ENCODE results near the gene ITIH4.

ITIH4 gene

DNA sequence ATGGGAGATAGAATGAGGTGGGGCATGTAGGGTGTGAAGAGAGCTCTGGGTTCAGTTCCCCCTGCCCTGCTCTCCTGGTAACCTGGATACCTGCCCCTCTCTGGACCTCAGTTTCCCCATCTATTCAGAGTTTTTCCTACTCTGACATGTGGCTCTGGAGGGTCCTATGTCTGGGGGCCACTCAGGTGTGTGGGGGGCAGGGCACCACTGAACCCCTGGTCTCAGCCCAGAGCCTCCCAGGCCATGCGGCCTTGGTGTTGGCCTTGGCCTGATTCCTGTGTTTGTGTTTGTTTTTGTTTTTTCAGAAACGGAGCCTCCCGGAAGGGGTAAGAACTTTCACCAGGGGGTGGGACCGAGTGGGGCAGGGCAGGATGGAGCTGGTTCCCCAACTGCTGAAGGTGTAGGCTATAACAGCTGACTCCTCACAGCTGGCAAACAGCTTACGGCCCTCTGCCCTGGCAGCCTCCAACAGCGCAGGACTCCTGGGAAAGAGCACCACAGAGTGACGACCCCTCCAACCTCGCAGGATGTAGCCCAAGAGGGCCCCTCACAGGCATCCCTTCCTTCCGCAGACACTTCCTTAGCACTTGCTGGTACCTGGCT lies 35.1 kb downstream of the ITIH4 start:
- no peak for DNase-seq

GRCh38 chr3:52794612-52795099 lies 35.8 kb downstream of the ITIH4 start, which contains the start of gene ITIH3:
ITIH3 (plus strand) TSS chr3:52794796; CDS start chr3:52794804, 8 bp downstream.
- DNase-seq = no peak

- DNase-seq = no peak
Measured at GRCh38 chr3:52793702-52794611, 36.5 kb downstream of the ITIH4 start.

GRCh38 chr3:52792961-52793695 lies 37.3 kb downstream of the ITIH4 start:
- DNase-seq = peak in 1 of 2 donors; percentile 26

DNA sequence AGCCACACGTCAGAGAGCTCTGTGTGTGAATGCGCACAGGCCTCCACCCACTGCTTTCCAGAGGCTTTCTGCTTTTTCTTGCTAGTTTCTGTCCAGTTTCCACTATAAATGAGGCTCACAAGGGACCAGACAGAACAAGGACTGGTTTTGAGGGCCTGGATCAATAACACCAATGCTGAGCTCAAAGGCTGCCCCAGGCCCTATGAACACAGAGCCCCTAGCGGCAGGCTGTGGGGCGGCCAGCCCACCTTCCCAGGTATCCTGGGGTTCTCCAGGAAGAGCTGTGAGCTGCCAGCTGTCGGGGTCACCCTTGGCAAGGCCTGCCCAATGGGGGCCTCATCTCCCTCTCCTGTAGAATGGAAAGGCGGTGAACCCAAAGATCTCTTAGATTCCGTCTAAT lies 38.1 kb downstream of the ITIH4 start:
- DNase-seq = no peak

GRCh38 chr3:52791928-52792327 lies 38.5 kb downstream of the ITIH4 start:
- no peak for DNase-seq

GRCh38 chr3:52791366-52791765 lies 39.1 kb downstream of the ITIH4 start:
- DNase-seq = no peak

- no peak for DNase-seq
Measured at GRCh38 chr3:52790741-52791140, 39.7 kb downstream of the ITIH4 start.

DNA sequence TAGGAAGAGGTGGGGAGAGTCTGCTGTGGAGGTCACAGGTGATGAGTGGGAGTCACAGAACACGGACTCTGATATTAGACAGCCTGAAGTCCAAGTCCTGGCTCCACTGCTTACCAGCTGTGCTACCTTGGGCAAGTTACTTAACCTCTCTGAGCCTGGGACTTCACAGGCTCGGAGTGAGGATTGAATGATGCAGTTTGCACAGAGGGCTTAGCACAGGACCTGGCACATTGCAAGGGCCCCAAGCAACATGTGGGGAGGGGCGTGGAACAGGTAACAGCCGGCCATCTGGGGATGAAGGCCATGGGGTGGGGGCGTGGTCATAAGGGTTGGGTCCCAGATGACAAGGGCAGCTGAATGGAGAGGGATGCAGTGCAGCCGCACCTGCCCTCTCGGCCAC lies 40.1 kb downstream of the ITIH4 start:
- DNase-seq = no peak

GRCh38 chr3:52789746-52790040 lies 40.8 kb downstream of the ITIH4 start:
- DNase-seq = no peak

GRCh38 chr3:52788890-52789745 lies 41.4 kb downstream of the ITIH4 start:
- DNase-seq = no peak

DNA sequence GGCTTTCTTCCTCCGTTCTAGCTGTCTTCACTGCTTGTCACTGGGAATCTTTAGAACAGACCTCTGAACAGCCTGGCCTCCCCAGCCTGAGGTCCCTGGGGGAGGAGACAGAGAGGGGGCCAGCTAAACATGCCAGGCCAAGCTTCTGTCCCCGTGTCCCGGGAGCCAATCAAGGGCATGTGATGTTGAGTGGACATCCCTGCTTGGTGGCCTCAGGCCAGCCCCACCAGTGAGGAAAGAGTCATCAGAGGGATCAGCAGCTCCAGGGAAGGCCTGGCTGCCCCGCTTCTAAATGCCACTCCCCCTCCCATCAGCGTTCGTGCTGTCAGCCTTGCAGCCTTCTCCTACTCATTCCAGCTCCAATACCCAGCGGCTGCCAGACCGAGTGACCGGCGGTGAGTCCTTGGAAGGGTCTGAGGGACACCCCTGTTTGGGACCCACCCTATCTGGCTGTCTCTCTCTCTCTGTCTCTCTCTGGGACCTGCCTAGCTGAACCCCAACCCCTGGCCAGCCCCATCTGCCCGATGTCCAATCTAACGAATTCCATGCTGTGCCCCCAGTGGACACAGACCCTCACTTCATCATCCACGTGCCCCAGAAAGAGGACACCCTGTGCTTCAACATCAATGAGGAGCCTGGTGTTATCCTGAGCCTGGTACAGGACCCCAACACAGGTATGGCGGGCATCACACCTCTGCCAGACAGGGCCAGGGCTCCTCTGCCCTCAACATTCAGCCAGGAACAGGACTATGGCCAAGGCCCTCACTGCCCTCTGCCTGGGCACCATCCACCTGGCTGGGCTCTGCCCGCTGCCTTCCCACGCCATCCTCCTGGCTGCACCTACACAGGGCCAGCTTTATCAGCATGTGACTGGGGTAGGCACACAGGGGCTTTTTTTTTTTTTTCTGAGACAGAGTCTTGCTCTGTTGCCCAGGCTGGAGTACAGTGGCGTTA lies 42.5 kb downstream of the ITIH4 start:
- no peak for DNase-seq

DNA sequence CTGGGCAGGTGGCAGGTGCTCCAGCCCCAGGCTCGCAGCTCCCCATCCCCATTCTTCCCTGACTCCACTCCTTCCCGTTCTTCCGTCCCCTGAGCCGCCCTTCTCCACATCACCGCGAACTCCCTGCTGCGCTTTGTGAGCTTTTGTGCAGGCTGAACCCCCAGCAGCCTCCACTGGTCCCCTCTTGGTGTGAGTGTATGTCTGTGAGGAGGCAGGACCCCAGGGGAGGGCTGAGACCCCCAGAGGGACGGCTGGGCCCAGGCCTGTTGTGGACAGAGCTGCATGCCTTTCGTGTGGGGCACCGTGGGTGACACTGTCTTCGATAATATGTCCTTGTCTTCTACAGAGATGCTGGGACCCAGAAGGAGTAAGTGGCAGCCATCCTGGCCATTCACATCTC lies 43.2 kb downstream of the ITIH4 start:
- DNase-seq = no peak

DNA sequence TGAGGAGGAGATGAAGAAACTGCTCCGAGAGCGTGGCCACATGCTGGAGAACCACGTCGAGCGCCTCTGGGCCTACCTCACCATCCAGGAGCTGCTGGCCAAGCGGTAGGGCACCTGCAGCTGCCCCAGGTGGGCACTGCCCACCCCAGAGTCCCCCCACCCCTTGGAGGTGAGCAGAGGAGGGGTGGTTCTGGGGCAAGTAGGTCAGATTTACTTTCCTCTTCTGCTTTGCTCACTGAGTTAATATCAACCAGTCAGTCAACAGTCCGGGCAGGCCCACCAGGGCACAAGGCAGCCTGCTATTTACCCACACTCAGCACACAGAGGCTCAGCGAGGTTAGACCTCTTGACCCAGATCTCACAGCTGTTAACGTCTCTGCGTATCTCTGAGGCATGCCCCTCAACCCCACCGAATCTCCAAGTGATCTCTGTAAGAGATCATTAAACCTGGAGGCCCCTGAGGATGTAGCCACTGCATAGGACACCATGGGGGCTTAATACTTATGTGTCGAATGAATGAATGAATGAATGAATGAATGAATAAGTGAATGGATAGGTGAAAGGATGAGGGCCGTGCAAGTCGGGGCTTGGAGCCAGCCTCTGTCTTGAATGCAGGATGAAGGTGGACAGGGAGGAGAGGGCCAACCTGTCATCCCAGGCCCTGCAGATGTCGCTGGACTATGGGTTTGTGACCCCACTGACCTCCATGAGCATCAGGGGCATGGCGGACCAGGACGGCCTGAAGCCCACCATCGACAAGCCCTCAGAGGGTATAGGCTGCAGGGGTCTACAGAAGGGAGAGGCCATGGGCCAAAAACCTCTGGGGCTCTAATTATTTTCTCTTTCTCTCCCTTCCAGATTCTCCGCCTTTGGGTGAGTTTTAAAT lies 43.9 kb downstream of the ITIH4 start:
- DNase-seq = no peak

DNA sequence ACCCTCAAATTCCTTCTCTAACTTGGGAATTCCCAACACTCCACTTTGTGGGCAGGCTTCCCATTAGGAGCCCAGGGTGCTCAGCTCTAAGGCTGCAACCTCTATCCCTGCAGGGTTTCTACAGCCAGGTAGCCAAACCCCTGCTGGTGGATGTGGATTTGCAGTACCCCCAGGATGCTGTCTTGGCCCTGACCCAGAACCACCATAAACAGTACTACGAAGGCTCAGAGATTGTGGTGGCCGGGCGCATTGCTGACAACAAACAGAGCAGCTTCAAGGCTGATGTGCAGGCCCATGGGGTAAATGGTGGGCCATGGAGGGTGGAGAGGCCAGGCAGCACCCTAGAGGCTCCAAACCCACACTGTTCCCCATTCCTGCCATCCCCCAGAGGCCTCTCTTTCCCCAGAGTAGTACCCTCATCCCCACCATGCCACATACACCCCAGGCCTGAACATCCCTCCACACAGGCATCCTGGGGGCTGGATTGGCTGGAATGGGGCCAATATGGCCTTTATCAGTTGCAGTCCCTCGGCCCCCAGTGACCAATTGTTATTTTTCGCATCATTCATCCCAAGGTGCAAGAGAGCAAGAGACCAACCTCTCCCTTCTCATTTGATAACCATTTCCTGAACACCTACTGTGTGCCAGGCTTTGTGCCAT lies 45.4 kb downstream of the ITIH4 start:
- no peak for DNase-seq

GRCh38 chr3:52784021-52784621 lies 46.4 kb downstream of the ITIH4 start:
- no peak for DNase-seq

GRCh38 chr3:52783211-52783555 lies 47.3 kb downstream of the ITIH4 start:
- DNase-seq = no peak

- DNase-seq = no peak
Measured at GRCh38 chr3:52782412-52783210, 47.9 kb downstream of the ITIH4 start.

- DNase-seq = no peak
Measured at GRCh38 chr3:52781741-52782140, 48.7 kb downstream of the ITIH4 start.
